CD14-positive monocyte (primary cell): ENCODE data around the gene GPR39. TPM values are rescaled to one million over a fixed set of nuclear protein-coding genes. Genes with fewer than 3 reads are reported as not detected.

Source experiments
- DNase-seq, 3 donors: peaks; one replicate each; pipeline ENCODE4 v3.0.0-alpha.2; 2011 to 2022
- H2AFZ ChIP-seq: 2 replicates; pipeline ENCODE4 v1.6.0; 2012; ENCODE audit warnings: mild to moderate bottlenecking, low read depth, low read length, inconsistent platforms; ENCODE audit not compliant: insufficient read depth, poor library complexity, severe bottlenecking
- H3K27ac ChIP-seq, 2 donors: 1 replicate in 1 of 2; 2 replicates in 1 of 2; pipeline ENCODE4 v1.5.1; 2012 to 2013; ENCODE audit warnings: low read length in 2 of 2, control low read depth in 1 of 2, inconsistent platforms in 1 of 2, low read depth in 1 of 2, mild to moderate bottlenecking in 1 of 2
- H3K27me3 ChIP-seq, 2 donors: one replicate each; pipeline versions ENCODE4 v1.6.0 to v1.6.1; 2011 to 2013; ENCODE audit warnings: low read length in 2 of 2; ENCODE audit not compliant: control insufficient read depth in 2 of 2, insufficient read depth in 2 of 2
- H3K36me3 ChIP-seq, 2 donors: replicated peaks in 1 of 2; 1 replicate in 1 of 2; 2 replicates in 1 of 2; pipeline versions ENCODE4 v1.5.1 to v1.6.1; 2012 to 2013; ENCODE audit warnings: low read length in 2 of 2, control low read depth in 1 of 2, inconsistent platforms in 1 of 2, mild to moderate bottlenecking in 1 of 2; ENCODE audit not compliant: insufficient read depth in 2 of 2, control insufficient read depth in 1 of 2
- H3K4me1 ChIP-seq, 2 donors: 1 replicate in 1 of 2; 2 replicates in 1 of 2; pipeline versions ENCODE4 v1.5.1 to v1.6.1; 2012 to 2013; ENCODE audit warnings: low read length in 2 of 2, control low read depth in 1 of 2, inconsistent platforms in 1 of 2, mild to moderate bottlenecking in 1 of 2, moderate library complexity in 1 of 2; ENCODE audit not compliant: insufficient read depth in 2 of 2, control insufficient read depth in 1 of 2
- H3K4me2 ChIP-seq: replicated peaks from 2 replicates; pipeline ENCODE3; 2012; ENCODE audit warnings: low read length, moderate library complexity, mild to moderate bottlenecking; ENCODE audit not compliant: poor library complexity, severe bottlenecking; ENCODE audit errors: extremely low read depth
- H3K4me3 ChIP-seq, 3 experiments: fragments of 200-600 bp in 1 of 3; sonication (generic) in 1 of 3; replicated peaks in 1 of 3; 1 replicate in 2 of 3; 2 replicates in 1 of 3; pipeline ENCODE4 v1.5.1; 2011 to 2013; ENCODE audit warnings: low read length in 3 of 3, mild to moderate bottlenecking in 3 of 3, control low read depth in 2 of 3, low read depth in 2 of 3, inconsistent platforms in 1 of 3, moderate library complexity in 1 of 3
- H3K79me2 ChIP-seq: 2 replicates; pipeline ENCODE4 v1.6.0; 2012; ENCODE audit warnings: mild to moderate bottlenecking, control low read depth, inconsistent platforms, low read length, moderate library complexity; ENCODE audit not compliant: insufficient read depth
- H3K9ac ChIP-seq: 2 replicates; pipeline ENCODE4 v1.6.0; 2017; ENCODE audit warnings: low read length, mild to moderate bottlenecking; ENCODE audit not compliant: insufficient read depth, poor library complexity, severe bottlenecking
- H3K9me3 ChIP-seq, 2 donors: replicated peaks in 1 of 2; 1 replicate in 1 of 2; 2 replicates in 1 of 2; pipeline versions ENCODE4 v1.5.1 to v1.6.1; 2012 to 2013; ENCODE audit warnings: low read length in 2 of 2, control low read depth in 1 of 2; ENCODE audit not compliant: control insufficient read depth in 1 of 2, insufficient read depth in 1 of 2
- H4K20me1 ChIP-seq: 2 replicates; pipeline ENCODE4 v1.6.0; 2012; ENCODE audit warnings: mild to moderate bottlenecking, low read length, control low read depth, moderate library complexity; ENCODE audit not compliant: insufficient read depth
- H3K27ac Mint-ChIP-seq, 7 donors: one replicate each; pipeline ENCODE4 v1.8.0; 2020; ENCODE audit warnings: mild to moderate bottlenecking in 7 of 7, mixed read lengths in 7 of 7, moderate library complexity in 6 of 7, inconsistent platforms in 2 of 7
- H3K27me3 Mint-ChIP-seq, 3 donors: one replicate each; pipeline ENCODE4 v1.8.0; 2021 to 2022; ENCODE audit warnings: low read depth in 3 of 3, mild to moderate bottlenecking in 3 of 3, mixed read lengths in 3 of 3, moderate library complexity in 3 of 3, inconsistent platforms in 1 of 3
- H3K36me3 Mint-ChIP-seq, 2 donors: one replicate each; pipeline ENCODE4 v1.8.0; 2020; ENCODE audit warnings: mixed read lengths in 2 of 2, inconsistent platforms in 1 of 2, mild to moderate bottlenecking in 1 of 2
- H3K4me1 Mint-ChIP-seq: one replicate; pipeline ENCODE4 v1.8.0; 2020; ENCODE audit warnings: mild to moderate bottlenecking, mixed read lengths
- H3K4me3 Mint-ChIP-seq, 2 donors: one replicate each; pipeline ENCODE4 v1.8.0; 2020; ENCODE audit warnings: mild to moderate bottlenecking in 2 of 2, mixed read lengths in 2 of 2, moderate library complexity in 1 of 2
- H3K9me3 Mint-ChIP-seq, 7 donors: one replicate each; pipeline ENCODE4 v1.8.0; 2020 to 2022; ENCODE audit warnings: mixed read lengths in 7 of 7, mild to moderate bottlenecking in 6 of 7, moderate library complexity in 6 of 7, inconsistent platforms in 2 of 7
- WGBS: methylation state at CpG from one replicate; pipeline ENCODE4 v1.1.5; 2013; ENCODE audit warnings: missing lambda C conversion rate; ENCODE audit not compliant: insufficient coverage; 5-methylcytosine and 5-hydroxymethylcytosine counted together
- intact Hi-C, 2 donors: fragments of 100-400 bp; cut with micrococcal nuclease; formaldehyde crosslinking; loops; one replicate each; pipeline versions ENCODE4 v1.15.0 to v1.15.1; 2023
- polyA plus RNA-seq, 3 donors: library from polyadenylated mRNA; depleted of rRNA in 1 of 3; unstranded in 2 of 3; stranded (reverse) in 1 of 3; fragments of 300-500 nt in 2 of 3; fragments of >200 nt in 1 of 3; fragmentation: Illumina TruSeq in 2 of 3; gene quantifications; 1 replicate in 2 of 3; 2 replicates in 1 of 3; pipeline ENCODE4 v1.2.3, GENCODE V29; 2012 to 2021
- TF ChIP-seq, protein P1 (sequence below): fragments of 200-600 bp; IDR thresholded peaks from one replicate; pipeline ENCODE4 v1.8.0; 2022; ENCODE audit warnings: antibody characterized with exemption, mild to moderate bottlenecking

The GPR39 gene
- polyA plus RNA-seq, 3 donors: 0.12 TPM; not detected in 2

DNA sequence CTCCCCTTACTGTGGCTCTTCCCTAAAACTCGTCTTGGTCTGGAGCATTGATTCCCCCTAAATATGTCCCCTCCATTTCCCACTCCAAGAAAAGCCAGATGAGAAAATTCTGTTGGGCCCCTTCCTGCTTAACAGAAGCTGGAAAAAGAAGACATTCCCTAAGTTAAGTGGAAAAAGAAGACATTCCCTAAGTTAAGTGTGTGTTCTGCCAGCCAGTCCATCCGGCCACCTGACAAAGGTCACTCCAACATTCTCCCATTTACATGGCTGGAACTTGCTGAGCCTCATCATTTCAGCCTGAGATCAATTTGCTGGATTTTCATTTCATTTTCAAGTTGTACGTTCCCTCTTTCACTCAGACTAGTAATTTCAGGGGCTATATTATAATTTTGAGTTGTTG is 201.4 kb downstream of the GPR39 start:
- H3K36me3 ChIP-seq: no peaks in the 10 kb centered on the region
- no peaks in the 10 kb centered on the region for H3K79me2 ChIP-seq
- H3K9ac ChIP-seq: no peak overlapping the region
- H3K27ac ChIP-seq: no peak overlapping the region
- H3K27me3 Mint-ChIP-seq: peaks cover 0 to 11% (median 5%) of the 10 kb centered on the region in 3 donors
- H3K4me3 Mint-ChIP-seq: no peak overlapping the region
- WGBS: no CpG with 5 or more reads among the region's 3 CpGs
- no peaks in the 10 kb centered on the region for H3K9me3 ChIP-seq
- peaks cover under 1 to 13% of the 10 kb centered on the region in 2 donors for H3K4me1 ChIP-seq
- no peaks in the 10 kb centered on the region for H3K36me3 Mint-ChIP-seq
- H3K4me2 ChIP-seq: no peak overlapping the region
- H3K27me3 ChIP-seq: no peaks in the 10 kb centered on the region
- no peak overlapping the region for H3K4me3 ChIP-seq
- peaks cover 0 to 5% (median 0%) of the 10 kb centered on the region in 7 donors for H3K9me3 Mint-ChIP-seq
- H3K4me1 Mint-ChIP-seq: peaks cover 11% of the 10 kb centered on the region
- no peaks in the 10 kb centered on the region for H4K20me1 ChIP-seq
- no peak overlapping the region for H3K27ac Mint-ChIP-seq
- intact Hi-C loops: no loop called here
- H2AFZ ChIP-seq: no peak overlapping the region
- TF ChIP-seq, protein P1, sequence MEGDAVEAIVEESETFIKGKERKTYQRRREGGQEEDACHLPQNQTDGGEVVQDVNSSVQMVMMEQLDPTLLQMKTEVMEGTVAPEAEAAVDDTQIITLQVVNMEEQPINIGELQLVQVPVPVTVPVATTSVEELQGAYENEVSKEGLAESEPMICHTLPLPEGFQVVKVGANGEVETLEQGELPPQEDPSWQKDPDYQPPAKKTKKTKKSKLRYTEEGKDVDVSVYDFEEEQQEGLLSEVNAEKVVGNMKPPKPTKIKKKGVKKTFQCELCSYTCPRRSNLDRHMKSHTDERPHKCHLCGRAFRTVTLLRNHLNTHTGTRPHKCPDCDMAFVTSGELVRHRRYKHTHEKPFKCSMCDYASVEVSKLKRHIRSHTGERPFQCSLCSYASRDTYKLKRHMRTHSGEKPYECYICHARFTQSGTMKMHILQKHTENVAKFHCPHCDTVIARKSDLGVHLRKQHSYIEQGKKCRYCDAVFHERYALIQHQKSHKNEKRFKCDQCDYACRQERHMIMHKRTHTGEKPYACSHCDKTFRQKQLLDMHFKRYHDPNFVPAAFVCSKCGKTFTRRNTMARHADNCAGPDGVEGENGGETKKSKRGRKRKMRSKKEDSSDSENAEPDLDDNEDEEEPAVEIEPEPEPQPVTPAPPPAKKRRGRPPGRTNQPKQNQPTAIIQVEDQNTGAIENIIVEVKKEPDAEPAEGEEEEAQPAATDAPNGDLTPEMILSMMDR: no peak
- DNase-seq: no peak

DNA sequence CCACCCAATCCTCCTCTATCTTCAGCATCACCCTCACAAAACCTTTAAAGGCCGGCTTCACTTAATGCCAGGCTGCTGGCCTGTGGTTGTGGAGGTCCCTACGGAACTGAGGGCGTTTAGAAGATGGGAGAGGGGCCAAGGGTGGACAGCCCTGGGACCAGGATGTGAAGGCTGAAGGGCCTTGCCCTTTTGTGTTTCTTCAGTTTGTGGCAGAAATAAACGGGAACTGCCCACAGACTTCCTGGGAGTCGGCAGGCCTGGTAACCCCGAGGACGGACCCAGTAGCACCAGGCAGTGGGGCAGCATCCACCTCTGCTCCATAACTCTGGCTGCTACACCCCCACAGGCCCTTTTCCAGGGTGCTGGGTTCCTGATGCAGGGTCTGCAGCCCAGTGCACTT is 202.1 kb downstream of the GPR39 start:
- Histone ChIP-seq H3K4me3 (no peak overlapping the region), H3K27ac (no peak overlapping the region), H3K27me3 (no peaks in the 10 kb centered on the region), H4K20me1 (no peaks in the 10 kb centered on the region), H2AFZ (no peak overlapping the region), H3K36me3 (no peaks in the 10 kb centered on the region), H3K4me2 (no peak overlapping the region), H3K4me1 (peaks cover 8 to 21% of the 10 kb centered on the region in 2 donors), H3K79me2 (no peaks in the 10 kb centered on the region), H3K9me3 (no peaks in the 10 kb centered on the region), H3K9ac (no peak overlapping the region)
- DNase-seq: no peak
- TF ChIP-seq, protein P1: no peak
- no peaks in the 10 kb centered on the region for H3K36me3 Mint-ChIP-seq
- WGBS: 85% methylated on average over 4 of the region's 7 CpGs
- H3K4me3 Mint-ChIP-seq: no peak overlapping the region
- peaks cover 0 to 11% (median 5%) of the 10 kb centered on the region in 3 donors for H3K27me3 Mint-ChIP-seq
- peaks cover 19% of the 10 kb centered on the region for H3K4me1 Mint-ChIP-seq
- H3K9me3 Mint-ChIP-seq: peaks cover 0 to 7% (median 2%) of the 10 kb centered on the region in 7 donors
- intact Hi-C loops: no loop called here
- peak overlapping the region in 1 of 7 donors; percentile 26 for H3K27ac Mint-ChIP-seq
